GM12892 (cell line): ENCODE measurements around the gene GALR2.

Experiments used
- POLR2AphosphoS5 ChIP-seq: IDR thresholded peaks from 2 replicates; pipeline ENCODE4 v1.6.1; 2011; ENCODE audit warnings: low read depth, low read length, control low read depth
- TAF1 ChIP-seq: IDR thresholded peaks from 2 replicates; pipeline ENCODE4 v1.6.1; 2011; ENCODE audit warnings: low read depth, mild to moderate bottlenecking, control low read depth, low read length, borderline replicate concordance

DNA sequence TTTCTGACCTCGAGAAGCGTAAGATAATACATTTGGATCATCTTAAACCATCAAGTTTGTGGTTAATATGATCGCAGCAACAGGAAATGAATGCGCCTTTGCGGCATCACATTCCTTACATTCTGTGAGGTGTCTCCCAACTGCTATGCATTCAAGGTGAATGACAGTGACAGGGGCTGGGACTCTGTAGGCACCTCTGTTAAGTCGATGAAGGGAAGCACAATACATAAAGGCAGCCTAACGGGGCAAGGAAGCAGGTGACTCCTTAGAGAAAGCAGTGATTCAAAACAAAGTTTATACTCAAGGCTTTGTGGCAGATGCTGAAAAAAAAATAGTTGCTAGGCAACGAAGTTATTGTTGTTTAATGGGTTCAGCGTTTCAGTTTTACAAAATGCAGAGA is 25.9 kb upstream of the GALR2 start:
- TF ChIP-seq TAF1 (no peak), POLR2AphosphoS5 (no peak)
